Endothelial cell of umbilical vein (primary cell): Measurements from ENCODE around the gene RAX. TPM values are rescaled to one million over a fixed set of nuclear protein-coding genes. Genes with fewer than 3 reads are reported as not detected.

Source experiments
- BruUV-seq: library from RNA; stranded (reverse); fragments of 400-500 nt; replicated peaks from 2 replicates; lab custom pipeline; 2021; lab: Mats Ljungman, UMichigan
- CTCF ChIA-PET: fragments of 300-600, 350-600 bp; sonication (Branson Sonifier 250); formaldehyde crosslinking; loops from one replicate; lab custom pipeline; 2021; ENCODE audit warnings: antibody characterized with exemption, inconsistent platforms; lab: Charles Lee
- POLR2A ChIA-PET: fragments of 300-600, 350-600 bp; sonication (Branson Sonifier 250); formaldehyde crosslinking; loops from one replicate; lab custom pipeline; 2021; ENCODE audit warnings: antibody characterized with exemption, inconsistent platforms; lab: Charles Lee
- DNase-seq: peaks from one replicate; pipeline ENCODE4 v3.0.0-alpha.2; 2011; ENCODE audit warnings: low read depth, low spot score
- FAIRE-seq: peaks from 2 replicates; lab custom pipeline; 2011; peaks lifted over from hg19 to GRCh38; lab: Jason Lieb, UNC
- H2AFZ ChIP-seq: 2 replicates; pipeline ENCODE4 v1.6.0; 2012; ENCODE audit warnings: low read depth, low read length, control low read depth, inconsistent platforms
- H3K27ac ChIP-seq: 2 replicates; pipeline ENCODE4 v1.5.1; 2011; ENCODE audit warnings: low read depth, mild to moderate bottlenecking, control low read depth, low read length, moderate library complexity; ENCODE audit not compliant: insufficient read depth
- H3K27me3 ChIP-seq, 2 experiments: 2 replicates each; pipeline versions ENCODE4 v1.6.0 to v1.6.1; 2011; ENCODE audit warnings: low read length in 2 of 2, mixed read lengths in 1 of 2; ENCODE audit not compliant: control insufficient read depth in 2 of 2, insufficient read depth in 2 of 2
- H3K36me3 ChIP-seq, 2 experiments: 2 replicates in 1 of 2; 3 replicates in 1 of 2; pipeline ENCODE4 v1.5.1; 2011; ENCODE audit warnings: low read length in 2 of 2, mild to moderate bottlenecking in 1 of 2, moderate library complexity in 1 of 2; ENCODE audit not compliant: control insufficient read depth in 2 of 2, insufficient read depth in 2 of 2; ENCODE audit errors: extremely low read depth in 1 of 2
- H3K4me1 ChIP-seq: 3 replicates; pipeline ENCODE4 v1.5.1; 2011; ENCODE audit warnings: mild to moderate bottlenecking, low read length; ENCODE audit not compliant: control insufficient read depth, insufficient read depth; ENCODE audit errors: extremely low read depth
- H3K4me2 ChIP-seq: 2 replicates; pipeline ENCODE4 v1.6.1; 2011; ENCODE audit warnings: low read length, control low read depth, mixed read lengths; ENCODE audit not compliant: insufficient read depth
- H3K4me3 ChIP-seq, 3 experiments: fragments of 200-600 bp in 1 of 3; sonication (generic), shearing (Covaris generic) in 1 of 3; replicated peaks in 1 of 3; 2 replicates each; pipeline ENCODE4 v1.5.1; 2011 to 2016; ENCODE audit warnings: control low read depth in 3 of 3, low read length in 3 of 3, mild to moderate bottlenecking in 2 of 3, inconsistent platforms in 1 of 3, low read depth in 1 of 3, moderate library complexity in 1 of 3; ENCODE audit not compliant: insufficient read depth in 1 of 3
- H3K79me2 ChIP-seq: 2 replicates; pipeline ENCODE4 v1.6.0; 2012; ENCODE audit warnings: low read length, inconsistent platforms; ENCODE audit not compliant: control insufficient read depth, insufficient read depth
- H3K9ac ChIP-seq: replicated peaks from 2 replicates; pipeline ENCODE3; 2011; ENCODE audit warnings: low read length, control low read depth; ENCODE audit not compliant: insufficient read depth; ENCODE audit errors: extremely low read depth
- H3K9me1 ChIP-seq: replicated peaks from 3 replicates; pipeline ENCODE4 v1.6.0; 2011; ENCODE audit warnings: mild to moderate bottlenecking, low read length; ENCODE audit not compliant: control insufficient read depth, insufficient read depth; ENCODE audit errors: extremely low read depth
- H3K9me3 ChIP-seq: replicated peaks from 2 replicates; pipeline ENCODE4 v1.5.1; 2012; ENCODE audit warnings: low read length, inconsistent platforms; ENCODE audit not compliant: control insufficient read depth, insufficient read depth
- H4K20me1 ChIP-seq: replicated peaks from 2 replicates; pipeline ENCODE3; 2011; ENCODE audit warnings: mild to moderate bottlenecking, low read length; ENCODE audit not compliant: control insufficient read depth, insufficient read depth; ENCODE audit errors: extremely low read depth
- CTCF ChIP-seq, 2 donors: IDR thresholded peaks; 1 replicate in 1 of 2; 2 replicates in 1 of 2; pipeline ENCODE4 v1.5.1; 2011; ENCODE audit warnings: low read length in 2 of 2, mild to moderate bottlenecking in 2 of 2, moderate library complexity in 2 of 2, control low read depth in 1 of 2, inconsistent platforms in 1 of 2, low read depth in 1 of 2; ENCODE audit not compliant: insufficient read depth in 1 of 2; ENCODE audit errors: extremely low read depth in 1 of 2
- FOS ChIP-seq: IDR thresholded peaks from 2 replicates; pipeline ENCODE4 v1.6.1; 2011; ENCODE audit warnings: mild to moderate bottlenecking, low read length, moderate library complexity, borderline replicate concordance; ENCODE audit not compliant: insufficient read depth
- GATA2 ChIP-seq: IDR thresholded peaks from 2 replicates; pipeline ENCODE4 v1.7.0; 2011; ENCODE audit warnings: low read depth, mild to moderate bottlenecking, moderate library complexity, mixed read lengths, low read length; ENCODE audit not compliant: insufficient read length, insufficient read depth
- JUN ChIP-seq: IDR thresholded peaks from 2 replicates; pipeline ENCODE4 v1.6.1; 2011; ENCODE audit warnings: borderline replicate concordance, low read depth; ENCODE audit not compliant: insufficient read length, insufficient read depth
- MAX ChIP-seq: IDR thresholded peaks from 2 replicates; pipeline ENCODE4 v1.6.1; 2011; ENCODE audit not compliant: insufficient read depth, insufficient read length
- MYC ChIP-seq: IDR thresholded peaks from one replicate; pipeline ENCODE4 v1.6.1; 2011; ENCODE audit warnings: mild to moderate bottlenecking, low read depth, low read length
- POLR2A ChIP-seq: IDR thresholded peaks from 2 replicates; pipeline ENCODE4 v1.6.1; 2012; ENCODE audit warnings: low read depth, mild to moderate bottlenecking, control low read depth, low read length
- POLR2AphosphoS5 ChIP-seq: IDR thresholded peaks from 2 replicates; pipeline ENCODE4 v1.6.1; 2012; ENCODE audit warnings: low read depth, mild to moderate bottlenecking, control low read depth, low read length, moderate library complexity; ENCODE audit not compliant: insufficient read depth
- dilution Hi-C: fragments of 300-500 bp; cut with MboI; formaldehyde crosslinking; loops from one replicate; pipeline ENCODE4 v1.15.0; 2019; ENCODE audit warnings: low sequenced_read_pairs; ENCODE audit not compliant: extremely low pct_ligation_motif_present
- intact Hi-C: fragments of 100-400 bp; cut with micrococcal nuclease; formaldehyde crosslinking; loops from one replicate; pipeline ENCODE4 v1.10.0; 2022
- polyA plus RNA-seq, 4 experiments: library from polyadenylated mRNA; depleted of rRNA in 3 of 4; stranded (reverse) in 3 of 4; unstranded in 1 of 4; fragments of >200 nt; gene quantifications; 2 replicates each; pipeline versions ENCODE4 v1.2.1 to v1.2.3, GENCODE V29; 2011 to 2012; ENCODE audit warnings: missing spikeins in 1 of 4
- total RNA-seq: library from RNA; stranded (reverse); gene quantifications from 2 replicates; pipeline ENCODE4 v1.2.3, GENCODE V29; 2021

RAX gene
- total and polyA plus RNA-seq, 2 donors (not counting 3 experiments of a cell fraction or from before 2014, with no cell fraction given) = not detected

GRCh38 chr18:59231114-59231513 lies 42.1 kb downstream of the RAX start:
- H3K4me2 ChIP-seq = no peak overlapping the region
- H3K27ac ChIP-seq = no peak overlapping the region
- no peaks in the 10 kb centered on the region for H3K9me3 ChIP-seq
- no peaks in the 10 kb centered on the region for H3K36me3 ChIP-seq
- no peak for FAIRE-seq
- dilution Hi-C loops (no loop called here), intact Hi-C loops (no loop called here)
- CTCF ChIA-PET = no interaction called here
- BruUV-seq = no TSS peak
- no peaks in the 10 kb centered on the region for H3K4me1 ChIP-seq
- no peaks in the 10 kb centered on the region for H4K20me1 ChIP-seq
- H3K27me3 ChIP-seq = peaks cover 2 to 3% of the 10 kb centered on the region in 2 experiments
- no peak overlapping the region for H2AFZ ChIP-seq
- no peak for TF ChIP-seq POLR2A
- TF ChIP-seq FOS = no peak
- no peak for TF ChIP-seq GATA2
- no peak for TF ChIP-seq POLR2AphosphoS5
- no peak for TF ChIP-seq CTCF (IDR thresholded peaks at IDR 0.05; ENCODE audit: extremely low read depth in 1 of 2, insufficient read depth in 1 of 2, low read depth in 1 of 2, low read length in 2 of 2)
- no peak for TF ChIP-seq MYC
- no peak for TF ChIP-seq JUN
- no peak for TF ChIP-seq MAX
- no peaks in the 10 kb centered on the region for H3K79me2 ChIP-seq
- no peak overlapping the region for H3K4me3 ChIP-seq
- POLR2A ChIA-PET = no interaction called here
- H3K9me1 ChIP-seq = no peaks in the 10 kb centered on the region
- no peak overlapping the region for H3K9ac ChIP-seq
- DNase-seq = no peak
